HEK293 (cell line): ENCODE data around the gene ZNF668.

Source experiments
- CTCF ChIA-PET: fragments of 350-600 bp; formaldehyde crosslinking; extraction: SDS; loops from one replicate; lab custom pipeline; 2021; ENCODE audit warnings: antibody characterized with exemption; lab: Yijun Ruan, JAX
- POLR2A ChIA-PET: fragments of 300-600 bp; formaldehyde crosslinking; extraction: SDS; loops from one replicate; lab custom pipeline; 2020; ENCODE audit warnings: antibody characterized with exemption, inconsistent platforms; lab: Yijun Ruan, JAX
- H3K27ac ChIP-seq: fragments of 200-500 bp; sonication (Bioruptor generic); 2 replicates; pipeline ENCODE4 v1.5.1; 2014; ENCODE audit warnings: low read depth, low read length, control low read depth, inconsistent platforms; ENCODE audit errors: extremely low read depth
- H3K36me3 ChIP-seq, 2 experiments: fragments of 200-500 bp in 1 of 2; sonication (Bioruptor generic) in 1 of 2; 1 replicate in 1 of 2; 2 replicates in 1 of 2; pipeline ENCODE4 v1.5.1; 2014 to 2017; ENCODE audit warnings: inconsistent platforms in 2 of 2, low read length in 2 of 2; ENCODE audit not compliant: control insufficient read depth in 2 of 2, insufficient read depth in 1 of 2
- H3K4me1 ChIP-seq: fragments of 200-500 bp; sonication (Bioruptor generic); 2 replicates; pipeline ENCODE4 v1.5.1; 2014; ENCODE audit warnings: mild to moderate bottlenecking, low read length, inconsistent platforms; ENCODE audit not compliant: control insufficient read depth, insufficient read depth
- H3K4me3 ChIP-seq: 2 replicates; pipeline ENCODE4 v1.5.1; 2011; ENCODE audit warnings: low read depth, mild to moderate bottlenecking, control low read depth, low read length, moderate library complexity
- H3K9me3 ChIP-seq: fragments of 200-500 bp; sonication (Bioruptor generic); 2 replicates; pipeline ENCODE4 v1.5.1; 2014; ENCODE audit warnings: low read depth, low read length, inconsistent platforms; ENCODE audit not compliant: control insufficient read depth, insufficient read depth
- BCL11A ChIP-seq: fragments of 450-650 bp; formaldehyde crosslinking; IDR thresholded peaks from 2 replicates; pipeline ENCODE4 v1.5.1; 2016; ENCODE audit warnings: low read depth, missing biosample characterization, missing genetic modification characterization
- FEZF1 ChIP-seq: fragments of 450-650 bp; formaldehyde crosslinking; IDR thresholded peaks from 2 replicates; pipeline ENCODE4 v1.5.1; 2016; ENCODE audit warnings: missing biosample characterization, missing genetic modification characterization
- KLF16 ChIP-seq: fragments of 450-650 bp; formaldehyde crosslinking; IDR thresholded peaks from 2 replicates; pipeline ENCODE4 v1.5.1; 2017; ENCODE audit warnings: missing biosample characterization, missing genetic modification characterization
- KLF8 ChIP-seq: fragments of 450-650 bp; formaldehyde crosslinking; IDR thresholded peaks from 2 replicates; pipeline ENCODE4 v1.5.1; 2016; ENCODE audit warnings: missing biosample characterization, missing genetic modification characterization
- SP3 ChIP-seq: fragments of 450-650 bp; formaldehyde crosslinking; IDR thresholded peaks from 2 replicates; pipeline ENCODE4 v1.5.1; 2016; ENCODE audit warnings: missing biosample characterization, missing genetic modification characterization
- YY1 ChIP-seq: fragments of 450-650 bp; formaldehyde crosslinking; IDR thresholded peaks from 2 replicates; pipeline ENCODE4 v1.5.1; 2018; ENCODE audit warnings: missing biosample characterization, missing genetic modification characterization
- ZBTB48 ChIP-seq: fragments of 450-650 bp; formaldehyde crosslinking; IDR thresholded peaks from 2 replicates; pipeline ENCODE4 v1.5.1; 2016; ENCODE audit warnings: missing biosample characterization, missing genetic modification characterization
- ZEB2 ChIP-seq: fragments of 450-650 bp; formaldehyde crosslinking; IDR thresholded peaks from 2 replicates; pipeline ENCODE4 v1.5.1; 2016; ENCODE audit warnings: missing biosample characterization, missing genetic modification characterization
- ZNF132 ChIP-seq: fragments of 450-650 bp; formaldehyde crosslinking; IDR thresholded peaks from 2 replicates; pipeline ENCODE4 v1.5.1; 2017; ENCODE audit warnings: missing biosample characterization, missing genetic modification characterization, borderline replicate concordance
- ZNF140 ChIP-seq: fragments of 450-650 bp; formaldehyde crosslinking; IDR thresholded peaks from 2 replicates; pipeline ENCODE4 v1.5.1; 2016; ENCODE audit warnings: missing biosample characterization, missing genetic modification characterization
- ZNF302 ChIP-seq: fragments of 450-650 bp; formaldehyde crosslinking; IDR thresholded peaks from 2 replicates; pipeline ENCODE4 v1.5.1; 2016; ENCODE audit warnings: missing biosample characterization, missing genetic modification characterization, low read depth
- ZNF335 ChIP-seq: fragments of 450-650 bp; formaldehyde crosslinking; conservative IDR thresholded peaks from 2 replicates; pipeline ENCODE4 v1.5.1; 2016; ENCODE audit warnings: missing biosample characterization, missing genetic modification characterization
- ZNF600 ChIP-seq: fragments of 450-650 bp; formaldehyde crosslinking; IDR thresholded peaks from 2 replicates; pipeline ENCODE4 v1.5.1; 2016; ENCODE audit warnings: missing biosample characterization, missing genetic modification characterization
- ZNF660 ChIP-seq: fragments of 450-650 bp; IDR thresholded peaks from 2 replicates; pipeline ENCODE4 v1.5.1; 2018; ENCODE audit warnings: missing biosample characterization, mild to moderate bottlenecking, missing genetic modification characterization
- ZNF76 ChIP-seq: fragments of 450-650 bp; formaldehyde crosslinking; IDR thresholded peaks from 2 replicates; pipeline ENCODE4; 2016; ENCODE audit warnings: low read depth, missing biosample characterization, missing genetic modification characterization, borderline replicate concordance
- ZNF777 ChIP-seq: fragments of 450-650 bp; formaldehyde crosslinking; IDR thresholded peaks from 2 replicates; pipeline ENCODE4 v1.5.1; 2017; ENCODE audit warnings: missing biosample characterization, missing genetic modification characterization, borderline replicate concordance
- ZSCAN16 ChIP-seq: fragments of 450-650 bp; formaldehyde crosslinking; IDR thresholded peaks from 2 replicates; pipeline ENCODE4 v1.5.1; 2016; ENCODE audit warnings: missing biosample characterization, missing genetic modification characterization
- ZSCAN23 ChIP-seq: fragments of 450-650 bp; formaldehyde crosslinking; IDR thresholded peaks from 2 replicates; pipeline ENCODE4 v1.5.1; 2016; ENCODE audit warnings: missing biosample characterization, missing genetic modification characterization
- ZSCAN30 ChIP-seq: fragments of 450-650 bp; IDR thresholded peaks from 2 replicates; pipeline ENCODE4 v1.5.1; 2018; ENCODE audit warnings: missing biosample characterization, mild to moderate bottlenecking, missing genetic modification characterization, moderate library complexity
- TF ChIP-seq, protein P1 (sequence below): fragments of 450-650 bp; formaldehyde crosslinking; IDR thresholded peaks from 2 replicates; pipeline ENCODE4 v1.5.1; 2016; ENCODE audit warnings: missing biosample characterization, missing genetic modification characterization
- TF ChIP-seq, protein P2 (sequence below): sonication (generic); formaldehyde crosslinking; IDR thresholded peaks from 2 replicates; pipeline ENCODE4 v1.8.1; 2022; ENCODE audit warnings: mild to moderate bottlenecking, moderate library complexity, missing genetic modification reagents
- TF ChIP-seq, protein P3 (sequence below): fragments of 450-650 bp; formaldehyde crosslinking; IDR thresholded peaks from 2 replicates; pipeline ENCODE4 v1.5.1; 2017; ENCODE audit warnings: missing biosample characterization, missing genetic modification characterization
- TF ChIP-seq, protein P4 (sequence below): fragments of 450-650 bp; formaldehyde crosslinking; IDR thresholded peaks from 2 replicates; pipeline ENCODE4 v1.5.1; 2016; ENCODE audit warnings: missing biosample characterization, missing genetic modification characterization
- TF ChIP-seq, protein P5 (sequence below): fragments of 450-650 bp; formaldehyde crosslinking; IDR thresholded peaks from 2 replicates; pipeline ENCODE4 v1.5.1; 2016; ENCODE audit warnings: missing biosample characterization, missing genetic modification characterization
- TF ChIP-seq, protein P6 (sequence below): fragments of 450-650 bp; formaldehyde crosslinking; IDR thresholded peaks from 2 replicates; pipeline ENCODE4 v1.5.1; 2017; ENCODE audit warnings: missing biosample characterization, missing genetic modification characterization

ZNF668 gene

DNA sequence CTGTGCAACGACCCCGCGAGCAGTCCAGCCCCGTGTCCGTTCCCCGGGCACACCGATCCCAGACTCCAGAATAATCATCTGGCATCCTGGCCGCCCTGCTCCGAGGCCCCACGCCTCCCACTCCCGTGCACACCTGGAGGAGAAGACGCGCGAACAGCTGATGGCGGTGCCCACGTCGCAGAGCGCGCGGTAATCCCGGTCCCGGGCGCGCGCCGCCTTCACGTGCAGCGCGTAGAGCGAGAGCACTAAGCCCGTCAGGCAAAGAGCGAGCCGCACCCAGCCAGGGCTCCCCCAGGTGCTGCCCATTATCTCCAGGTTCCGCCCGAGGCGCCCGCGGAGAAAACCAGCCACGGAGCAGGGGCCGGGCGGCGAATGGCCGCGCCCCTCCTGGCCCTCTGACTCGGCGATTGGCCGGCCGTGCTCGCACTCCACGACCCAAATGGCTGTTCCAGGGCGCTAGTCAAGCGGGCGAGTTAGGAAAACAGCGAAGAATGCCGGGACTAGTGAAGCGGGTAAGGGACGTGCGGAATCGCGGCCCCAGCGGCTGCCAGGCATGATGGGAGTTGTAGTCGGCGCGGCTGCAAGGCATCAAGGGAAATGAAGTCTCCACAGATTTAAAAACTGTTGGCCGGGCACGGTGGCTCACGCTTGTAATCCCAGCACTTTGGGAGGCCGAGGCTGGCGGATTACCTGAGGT lies 20.5 kb upstream of the ZNF668 start, which contains the start of gene VKORC1 (continued):
- TF ChIP-seq, protein P1, sequence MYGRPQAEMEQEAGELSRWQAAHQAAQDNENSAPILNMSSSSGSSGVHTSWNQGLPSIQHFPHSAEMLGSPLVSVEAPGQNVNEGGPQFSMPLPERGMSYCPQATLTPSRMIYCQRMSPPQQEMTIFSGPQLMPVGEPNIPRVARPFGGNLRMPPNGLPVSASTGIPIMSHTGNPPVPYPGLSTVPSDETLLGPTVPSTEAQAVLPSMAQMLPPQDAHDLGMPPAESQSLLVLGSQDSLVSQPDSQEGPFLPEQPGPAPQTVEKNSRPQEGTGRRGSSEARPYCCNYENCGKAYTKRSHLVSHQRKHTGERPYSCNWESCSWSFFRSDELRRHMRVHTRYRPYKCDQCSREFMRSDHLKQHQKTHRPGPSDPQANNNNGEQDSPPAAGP (tag by site-specific recombination): peak; percentile 71
- 0 out of 2 replicates have a peak, but pooled peaks have one; percentile 45 for TF ChIP-seq ZNF660
- 0 out of 2 replicates have a peak, but pooled peaks have one; percentile 26 for TF ChIP-seq YY1
- peak; percentile 73; the same call in 1 of the 2 replicates for TF ChIP-seq ZNF777 (tag by site-specific recombination)
- TF ChIP-seq ZNF132 (tag by site-specific recombination): no peak
- TF ChIP-seq ZNF302 (tag by site-specific recombination): no peak
- TF ChIP-seq, protein P2, sequence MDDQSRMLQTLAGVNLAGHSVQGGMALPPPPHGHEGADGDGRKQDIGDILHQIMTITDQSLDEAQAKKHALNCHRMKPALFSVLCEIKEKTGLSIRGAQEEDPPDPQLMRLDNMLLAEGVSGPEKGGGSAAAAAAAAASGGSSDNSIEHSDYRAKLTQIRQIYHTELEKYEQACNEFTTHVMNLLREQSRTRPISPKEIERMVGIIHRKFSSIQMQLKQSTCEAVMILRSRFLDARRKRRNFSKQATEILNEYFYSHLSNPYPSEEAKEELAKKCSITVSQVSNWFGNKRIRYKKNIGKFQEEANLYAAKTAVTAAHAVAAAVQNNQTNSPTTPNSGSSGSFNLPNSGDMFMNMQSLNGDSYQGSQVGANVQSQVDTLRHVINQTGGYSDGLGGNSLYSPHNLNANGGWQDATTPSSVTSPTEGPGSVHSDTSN (CRISPR knock-in tag): peak; percentile 43; the same call in 1 of the 2 replicates
- TF ChIP-seq ZNF76 (tag by site-specific recombination): peak; percentile 99
- peak; percentile 52; the same call in 1 of the 2 replicates for TF ChIP-seq FEZF1
- TF ChIP-seq ZSCAN16 (tag by site-specific recombination): 0 out of 2 replicates have a peak, but pooled peaks have one; percentile 3
- peak; percentile 99 for TF ChIP-seq ZNF335
- TF ChIP-seq, protein P3, sequence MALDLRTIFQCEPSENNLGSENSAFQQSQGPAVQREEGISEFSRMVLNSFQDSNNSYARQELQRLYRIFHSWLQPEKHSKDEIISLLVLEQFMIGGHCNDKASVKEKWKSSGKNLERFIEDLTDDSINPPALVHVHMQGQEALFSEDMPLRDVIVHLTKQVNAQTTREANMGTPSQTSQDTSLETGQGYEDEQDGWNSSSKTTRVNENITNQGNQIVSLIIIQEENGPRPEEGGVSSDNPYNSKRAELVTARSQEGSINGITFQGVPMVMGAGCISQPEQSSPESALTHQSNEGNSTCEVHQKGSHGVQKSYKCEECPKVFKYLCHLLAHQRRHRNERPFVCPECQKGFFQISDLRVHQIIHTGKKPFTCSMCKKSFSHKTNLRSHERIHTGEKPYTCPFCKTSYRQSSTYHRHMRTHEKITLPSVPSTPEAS (tag by site-specific recombination): 0 out of 2 replicates have a peak, but pooled peaks have one; percentile 9
- peak; percentile 60; the same call in 1 of the 2 replicates for TF ChIP-seq KLF8 (tag by site-specific recombination)
- no peak for TF ChIP-seq ZSCAN23 (tag by site-specific recombination)
- peak; percentile 96 for TF ChIP-seq ZEB2 (tag by site-specific recombination)

DNA sequence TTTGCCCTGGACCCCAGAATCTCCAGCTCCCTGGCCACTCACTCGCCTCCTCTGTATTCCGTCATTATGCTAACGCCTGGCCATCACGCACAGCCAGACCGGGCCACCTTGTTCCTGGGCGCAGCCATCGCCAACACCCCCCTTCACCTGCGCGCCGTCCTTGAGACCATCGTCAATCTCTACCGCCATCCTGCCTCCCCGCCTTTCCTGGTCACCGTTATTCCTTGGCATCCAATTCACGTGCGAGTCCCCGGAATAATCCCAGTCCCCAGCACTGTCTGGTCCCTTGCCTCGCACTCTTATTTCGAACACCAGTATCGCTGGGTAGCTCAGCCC lies 20.0 kb upstream of the ZNF668 start:
- ChIA-PET POLR2A (interaction anchor here (0.7 to 4.0 kb wide), 6 partner anchors 9 to 366 kb away, joined by 3 to 26 read pairs (median 6); partner anchors contain the start of genes ARMC5, FUS, ZNF646 and ZNF668), CTCF (interaction anchor here (0.7 to 1.2 kb wide), 2 partner anchors 23 to 62 kb away, joined by 3 to 4 read pairs; no protein-coding TSS in a partner anchor)
- Histone ChIP-seq H3K4me1 (peaks cover 3% of the 10 kb centered on the region; the same call in 1 of the 2 replicates), H3K4me3 (peak overlapping the region; percentile 79), H3K9me3 (no peaks in the 10 kb centered on the region), H3K27ac (peak overlapping the region; percentile 85), H3K36me3 (peaks cover 0 to 26% of the 10 kb centered on the region in 2 experiments; a peak in 2 of 3 replicates)
- TF ChIP-seq, protein P4, sequence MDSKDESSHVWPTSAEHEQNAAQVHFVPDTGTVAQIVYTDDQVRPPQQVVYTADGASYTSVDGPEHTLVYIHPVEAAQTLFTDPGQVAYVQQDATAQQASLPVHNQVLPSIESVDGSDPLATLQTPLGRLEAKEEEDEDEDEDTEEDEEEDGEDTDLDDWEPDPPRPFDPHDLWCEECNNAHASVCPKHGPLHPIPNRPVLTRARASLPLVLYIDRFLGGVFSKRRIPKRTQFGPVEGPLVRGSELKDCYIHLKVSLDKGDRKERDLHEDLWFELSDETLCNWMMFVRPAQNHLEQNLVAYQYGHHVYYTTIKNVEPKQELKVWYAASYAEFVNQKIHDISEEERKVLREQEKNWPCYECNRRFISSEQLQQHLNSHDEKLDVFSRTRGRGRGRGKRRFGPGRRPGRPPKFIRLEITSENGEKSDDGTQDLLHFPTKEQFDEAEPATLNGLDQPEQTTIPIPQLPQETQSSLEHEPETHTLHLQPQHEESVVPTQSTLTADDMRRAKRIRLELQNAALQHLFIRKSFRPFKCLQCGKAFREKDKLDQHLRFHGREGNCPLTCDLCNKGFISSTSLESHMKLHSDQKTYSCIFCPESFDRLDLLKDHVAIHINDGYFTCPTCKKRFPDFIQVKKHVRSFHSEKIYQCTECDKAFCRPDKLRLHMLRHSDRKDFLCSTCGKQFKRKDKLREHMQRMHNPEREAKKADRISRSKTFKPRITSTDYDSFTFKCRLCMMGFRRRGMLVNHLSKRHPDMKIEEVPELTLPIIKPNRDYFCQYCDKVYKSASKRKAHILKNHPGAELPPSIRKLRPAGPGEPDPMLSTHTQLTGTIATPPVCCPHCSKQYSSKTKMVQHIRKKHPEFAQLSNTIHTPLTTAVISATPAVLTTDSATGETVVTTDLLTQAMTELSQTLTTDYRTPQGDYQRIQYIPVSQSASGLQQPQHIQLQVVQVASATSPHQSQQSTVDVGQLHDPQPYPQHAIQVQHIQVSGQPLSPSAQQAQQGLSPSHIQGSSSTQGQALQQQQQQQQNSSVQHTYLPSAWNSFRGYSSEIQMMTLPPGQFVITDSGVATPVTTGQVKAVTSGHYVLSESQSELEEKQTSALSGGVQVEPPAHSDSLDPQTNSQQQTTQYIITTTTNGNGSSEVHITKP: peak; percentile 77
- no peak for TF ChIP-seq SP3 (tag by site-specific recombination)
- TF ChIP-seq ZSCAN16 (tag by site-specific recombination): 0 out of 2 replicates have a peak, but pooled peaks have one; percentile 10
- no peak for TF ChIP-seq ZNF140 (tag by site-specific recombination)
- TF ChIP-seq ZNF660: no peak
- TF ChIP-seq ZBTB48 (tag by site-specific recombination): peak; percentile 84
- TF ChIP-seq BCL11A (tag by site-specific recombination): no peak
- TF ChIP-seq ZNF600 (tag by site-specific recombination): peak; percentile 64; the same call in 1 of the 2 replicates
- no peak for TF ChIP-seq ZSCAN30 (tag by site-specific recombination)
- 0 out of 2 replicates have a peak, but pooled peaks have one; percentile 34 for TF ChIP-seq KLF16 (tag by site-specific recombination)
- TF ChIP-seq, protein P5, sequence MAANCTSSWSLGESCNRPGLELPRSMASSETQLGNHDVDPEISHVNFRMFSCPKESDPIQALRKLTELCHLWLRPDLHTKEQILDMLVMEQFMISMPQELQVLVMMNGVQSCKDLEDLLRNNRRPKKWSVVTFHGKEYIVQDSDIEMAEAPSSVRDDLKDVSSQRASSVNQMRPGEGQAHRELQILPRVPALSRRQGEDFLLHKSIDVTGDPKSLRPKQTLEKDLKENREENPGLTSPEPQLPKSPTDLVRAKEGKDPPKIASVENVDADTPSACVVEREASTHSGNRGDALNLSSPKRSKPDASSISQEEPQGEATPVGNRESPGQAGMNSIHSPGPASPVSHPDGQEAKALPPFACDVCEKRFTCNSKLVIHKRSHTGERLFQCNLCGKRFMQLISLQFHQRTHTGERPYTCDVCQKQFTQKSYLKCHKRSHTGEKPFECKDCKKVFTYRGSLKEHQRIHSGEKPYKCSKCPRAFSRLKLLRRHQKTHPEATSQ (tag by site-specific recombination): 0 out of 2 replicates have a peak, but pooled peaks have one; percentile 18
- TF ChIP-seq, protein P6, sequence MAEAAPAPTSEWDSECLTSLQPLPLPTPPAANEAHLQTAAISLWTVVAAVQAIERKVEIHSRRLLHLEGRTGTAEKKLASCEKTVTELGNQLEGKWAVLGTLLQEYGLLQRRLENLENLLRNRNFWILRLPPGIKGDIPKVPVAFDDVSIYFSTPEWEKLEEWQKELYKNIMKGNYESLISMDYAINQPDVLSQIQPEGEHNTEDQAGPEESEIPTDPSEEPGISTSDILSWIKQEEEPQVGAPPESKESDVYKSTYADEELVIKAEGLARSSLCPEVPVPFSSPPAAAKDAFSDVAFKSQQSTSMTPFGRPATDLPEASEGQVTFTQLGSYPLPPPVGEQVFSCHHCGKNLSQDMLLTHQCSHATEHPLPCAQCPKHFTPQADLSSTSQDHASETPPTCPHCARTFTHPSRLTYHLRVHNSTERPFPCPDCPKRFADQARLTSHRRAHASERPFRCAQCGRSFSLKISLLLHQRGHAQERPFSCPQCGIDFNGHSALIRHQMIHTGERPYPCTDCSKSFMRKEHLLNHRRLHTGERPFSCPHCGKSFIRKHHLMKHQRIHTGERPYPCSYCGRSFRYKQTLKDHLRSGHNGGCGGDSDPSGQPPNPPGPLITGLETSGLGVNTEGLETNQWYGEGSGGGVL (tag by site-specific recombination): peak; percentile 22; the same call in 1 of the 2 replicates
